HEK293 (cell line): ENCODE measurements around the gene FBXL13.

ENCODE experiments used
- ATF2 ChIP-seq: fragments of 450-650 bp; formaldehyde crosslinking; IDR thresholded peaks from 2 replicates; pipeline ENCODE4 v1.5.1; 2016; ENCODE audit warnings: missing biosample characterization, missing genetic modification characterization, low read depth
- CTCF ChIP-seq: fragments of 450-650 bp; formaldehyde crosslinking; IDR thresholded peaks from 2 replicates; pipeline ENCODE4 v1.5.1; 2016; ENCODE audit warnings: missing biosample characterization, missing genetic modification characterization
- OVOL3 ChIP-seq: fragments of 450-650 bp; formaldehyde crosslinking; IDR thresholded peaks from 2 replicates; pipeline ENCODE4 v1.5.1; 2016; ENCODE audit warnings: missing biosample characterization, missing genetic modification characterization
- REST ChIP-seq: fragments of 450-650 bp; formaldehyde crosslinking; IDR thresholded peaks from 2 replicates; pipeline ENCODE4 v1.5.1; 2016; ENCODE audit warnings: missing biosample characterization, missing genetic modification characterization
- YY1 ChIP-seq: fragments of 450-650 bp; formaldehyde crosslinking; IDR thresholded peaks from 2 replicates; pipeline ENCODE4 v1.5.1; 2018; ENCODE audit warnings: missing biosample characterization, missing genetic modification characterization
- ZNF398 ChIP-seq: fragments of 450-650 bp; formaldehyde crosslinking; IDR thresholded peaks from 2 replicates; pipeline ENCODE4 v1.5.1; 2017; ENCODE audit warnings: missing biosample characterization, missing genetic modification characterization
- ZNF549 ChIP-seq: fragments of 450-650 bp; IDR thresholded peaks from 2 replicates; pipeline ENCODE4 v1.5.1; 2018; ENCODE audit warnings: missing biosample characterization, missing genetic modification characterization, mild to moderate bottlenecking, inconsistent platforms, moderate library complexity
- ZNF626 ChIP-seq: fragments of 450-650 bp; sonication (Bioruptor Pico); formaldehyde crosslinking; IDR thresholded peaks from 2 replicates; pipeline ENCODE4 v1.5.1; 2018; ENCODE audit warnings: missing biosample characterization, missing genetic modification characterization, inconsistent platforms
- ZNF747 ChIP-seq: fragments of 450-650 bp; formaldehyde crosslinking; IDR thresholded peaks from 2 replicates; pipeline ENCODE4 v1.5.1; 2016; ENCODE audit warnings: missing biosample characterization, missing genetic modification characterization
- ZNF777 ChIP-seq: fragments of 450-650 bp; formaldehyde crosslinking; IDR thresholded peaks from 2 replicates; pipeline ENCODE4 v1.5.1; 2017; ENCODE audit warnings: missing biosample characterization, missing genetic modification characterization, borderline replicate concordance
- ZSCAN23 ChIP-seq: fragments of 450-650 bp; formaldehyde crosslinking; IDR thresholded peaks from 2 replicates; pipeline ENCODE4 v1.5.1; 2016; ENCODE audit warnings: missing biosample characterization, missing genetic modification characterization

GRCh38 chr7:102925976-102926782 is 148.4 kb downstream of the FBXL13 start:
- TF ChIP-seq CTCF (tag by site-specific recombination) = no peak
- no peak for TF ChIP-seq OVOL3 (tag by site-specific recombination)
- no peak for TF ChIP-seq ZSCAN23
- TF ChIP-seq ZNF626 (tag by site-specific recombination) = no peak
- TF ChIP-seq ZNF549 (tag by site-specific recombination) = no peak
- no peak for TF ChIP-seq ZNF398 (tag by site-specific recombination)
- no peak for TF ChIP-seq REST (tag by site-specific recombination)
- no peak for TF ChIP-seq ZNF747 (tag by site-specific recombination)
- TF ChIP-seq ZNF777 (tag by site-specific recombination) = no peak
- TF ChIP-seq ATF2 (tag by site-specific recombination) = no peak
- no peak for TF ChIP-seq YY1 (tag by site-specific recombination)
